Naive B cell (primary cell): ENCODE results near the gene PRRC2A. TPM values are rescaled to one million over a fixed set of nuclear protein-coding genes. Genes with fewer than 3 reads are reported as not detected.
A peak's percentile ranks its signal among the peaks of the same experiment; 100 is the strongest.

Experiments
- ATAC-seq, 2 donors: fragments of 150-1000 bp; cut with Tn5 transposase; 2 replicates each; pipeline ENCODE4 v1.10.0; 2021; ENCODE audit warnings: low read depth in 2 of 2, mild to moderate bottlenecking in 2 of 2, moderate library complexity in 2 of 2
- DNase-seq: peaks from one replicate; pipeline ENCODE4 v3.0.0; 2022
- H3K27ac Mint-ChIP-seq, 6 donors: one replicate each; pipeline ENCODE4 v1.8.0; 2020 to 2022; ENCODE audit warnings: mild to moderate bottlenecking in 6 of 6, mixed read lengths in 6 of 6, moderate library complexity in 5 of 6, inconsistent platforms in 2 of 6
- H3K27me3 Mint-ChIP-seq, 3 donors: one replicate each; pipeline ENCODE4 v1.8.0; 2021 to 2022; ENCODE audit warnings: mixed read lengths in 3 of 3, mild to moderate bottlenecking in 1 of 3
- H3K36me3 Mint-ChIP-seq, 2 donors: one replicate each; pipeline ENCODE4 v1.8.0; 2020 to 2022; ENCODE audit warnings: mixed read lengths in 2 of 2, inconsistent platforms in 1 of 2, mild to moderate bottlenecking in 1 of 2
- H3K4me1 Mint-ChIP-seq, 3 donors: one replicate each; pipeline ENCODE4 v1.8.0; 2020 to 2022; ENCODE audit warnings: mixed read lengths in 3 of 3, inconsistent platforms in 1 of 3, mild to moderate bottlenecking in 1 of 3, moderate library complexity in 1 of 3
- H3K4me3 Mint-ChIP-seq, 8 donors: one replicate each; pipeline ENCODE4 v1.8.0; 2020 to 2022; ENCODE audit warnings: mild to moderate bottlenecking in 8 of 8, mixed read lengths in 8 of 8, moderate library complexity in 8 of 8, inconsistent platforms in 2 of 8
- H3K9me3 Mint-ChIP-seq, 7 donors: one replicate each; pipeline ENCODE4 v1.8.0; 2020 to 2022; ENCODE audit warnings: mixed read lengths in 7 of 7, mild to moderate bottlenecking in 5 of 7, inconsistent platforms in 2 of 7, moderate library complexity in 1 of 7
- polyA plus RNA-seq, 6 donors: library from polyadenylated mRNA; unstranded; fragments of 300-500 nt; fragmentation: Illumina TruSeq; gene quantifications; one replicate each; pipeline ENCODE4 v1.2.3, GENCODE V29; 2021; ENCODE audit warnings: low read depth in 6 of 6

The PRRC2A gene
- polyA plus RNA-seq, 6 donors from 2014 or later = 0.70 to 11.3 (median 6.3) TPM

GRCh38 chr6:31579119-31579505 lies 41.4 kb upstream of the PRRC2A start:
- H3K36me3 Mint-ChIP-seq = peaks cover 6 to 26% of the 10 kb centered on the region in 2 donors
- no peaks in the 10 kb centered on the region for H3K27me3 Mint-ChIP-seq
- H3K4me3 Mint-ChIP-seq = peak overlapping the region; percentile 75 to 100 (median 99)
- DNase-seq = no peak
- H3K27ac Mint-ChIP-seq = peak overlapping the region; percentile 87 to 96 (median 90)
- no peak for ATAC-seq
- H3K9me3 Mint-ChIP-seq = no peaks in the 10 kb centered on the region
- peaks cover 75 to 84% (median 84%) of the 10 kb centered on the region in 3 donors for H3K4me1 Mint-ChIP-seq

- Mint-ChIP-seq H3K4me3 (peak overlapping the region; percentile 94 to 100 (median 99)), H3K27ac (peak overlapping the region; percentile 81 to 99 (median 94))
Measured at GRCh38 chr6:31579546-31580437, 40.7 kb upstream of the PRRC2A start.

DNA sequence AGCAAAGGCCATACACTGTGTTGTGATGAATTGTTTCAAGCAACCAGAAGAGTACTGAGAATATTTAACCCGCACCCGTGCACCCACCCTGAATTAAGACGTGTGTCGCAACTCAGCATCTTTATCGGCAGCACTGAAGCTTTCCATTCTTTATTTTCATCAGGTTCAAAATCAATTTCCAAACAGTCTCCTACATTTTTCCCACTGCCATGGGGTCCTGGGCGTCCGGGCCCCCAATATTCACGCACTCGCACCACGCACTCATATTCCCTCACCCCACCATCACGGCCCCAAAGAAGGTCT lies 40.1 kb upstream of the PRRC2A start:
- Mint-ChIP-seq H3K4me1 (peaks cover 71 to 84% (median 74%) of the 10 kb centered on the region in 3 donors), H3K27me3 (no peaks in the 10 kb centered on the region), H3K36me3 (peaks cover 6 to 26% of the 10 kb centered on the region in 2 donors), H3K27ac (peak overlapping the region; percentile 71 to 99 (median 94)), H3K9me3 (no peaks in the 10 kb centered on the region), H3K4me3 (peak overlapping the region; percentile 94 to 100 (median 99))
- DNase-seq = no peak
- no peak for ATAC-seq

More at GRCh38 chr6:31579546-31580437, 40.7 kb upstream of the PRRC2A start:
- H3K4me1 Mint-ChIP-seq = peaks cover 72 to 84% (median 77%) of the 10 kb centered on the region in 3 donors
- no peak for ATAC-seq
- no peaks in the 10 kb centered on the region for H3K27me3 Mint-ChIP-seq
- peaks cover 6 to 26% of the 10 kb centered on the region in 2 donors for H3K36me3 Mint-ChIP-seq
- no peaks in the 10 kb centered on the region for H3K9me3 Mint-ChIP-seq
- DNase-seq = no peak

DNA sequence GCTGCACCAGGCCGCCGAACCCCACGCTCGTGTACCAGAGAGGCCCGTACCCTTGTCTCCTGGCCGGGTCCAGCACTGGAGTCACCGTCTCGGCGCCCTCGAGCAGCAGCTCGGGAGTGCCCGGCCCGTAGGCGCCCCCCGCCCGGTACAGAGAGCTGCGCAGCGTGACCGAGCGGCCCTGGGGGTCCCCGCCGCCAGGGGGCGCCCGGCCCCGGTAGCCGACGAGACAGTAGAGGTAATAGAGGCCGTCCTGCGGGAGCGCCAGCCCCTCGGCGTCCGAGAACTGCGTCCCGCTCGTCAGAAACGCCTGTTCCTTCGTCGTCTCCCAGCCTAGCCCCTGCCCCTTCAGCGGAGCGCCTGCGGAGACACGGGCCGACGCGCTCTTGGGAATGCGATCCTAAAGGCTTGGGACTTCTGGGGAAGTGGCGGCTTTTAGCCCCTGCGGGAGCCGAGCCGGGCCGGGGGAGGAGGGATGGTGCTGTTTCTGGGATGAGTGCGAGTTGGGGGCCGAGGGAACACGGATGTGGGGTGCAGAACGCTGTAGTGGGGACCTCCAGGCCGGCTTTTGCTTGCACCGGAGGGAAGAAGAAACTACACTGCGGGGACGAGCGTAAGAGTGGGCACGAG lies 39.6 kb upstream of the PRRC2A start:
- no peaks in the 10 kb centered on the region for H3K9me3 Mint-ChIP-seq
- H3K36me3 Mint-ChIP-seq = peaks cover 6 to 26% of the 10 kb centered on the region in 2 donors
- peak overlapping the region; percentile 96 to 99 (median 98) for H3K27ac Mint-ChIP-seq
- H3K27me3 Mint-ChIP-seq = no peaks in the 10 kb centered on the region
- peaks cover 71 to 84% (median 74%) of the 10 kb centered on the region in 3 donors for H3K4me1 Mint-ChIP-seq
- ATAC-seq (peak; percentile 75), DNase-seq (peak; percentile 86)
- peak overlapping the region; percentile 94 to 100 (median 99) for H3K4me3 Mint-ChIP-seq

DNA sequence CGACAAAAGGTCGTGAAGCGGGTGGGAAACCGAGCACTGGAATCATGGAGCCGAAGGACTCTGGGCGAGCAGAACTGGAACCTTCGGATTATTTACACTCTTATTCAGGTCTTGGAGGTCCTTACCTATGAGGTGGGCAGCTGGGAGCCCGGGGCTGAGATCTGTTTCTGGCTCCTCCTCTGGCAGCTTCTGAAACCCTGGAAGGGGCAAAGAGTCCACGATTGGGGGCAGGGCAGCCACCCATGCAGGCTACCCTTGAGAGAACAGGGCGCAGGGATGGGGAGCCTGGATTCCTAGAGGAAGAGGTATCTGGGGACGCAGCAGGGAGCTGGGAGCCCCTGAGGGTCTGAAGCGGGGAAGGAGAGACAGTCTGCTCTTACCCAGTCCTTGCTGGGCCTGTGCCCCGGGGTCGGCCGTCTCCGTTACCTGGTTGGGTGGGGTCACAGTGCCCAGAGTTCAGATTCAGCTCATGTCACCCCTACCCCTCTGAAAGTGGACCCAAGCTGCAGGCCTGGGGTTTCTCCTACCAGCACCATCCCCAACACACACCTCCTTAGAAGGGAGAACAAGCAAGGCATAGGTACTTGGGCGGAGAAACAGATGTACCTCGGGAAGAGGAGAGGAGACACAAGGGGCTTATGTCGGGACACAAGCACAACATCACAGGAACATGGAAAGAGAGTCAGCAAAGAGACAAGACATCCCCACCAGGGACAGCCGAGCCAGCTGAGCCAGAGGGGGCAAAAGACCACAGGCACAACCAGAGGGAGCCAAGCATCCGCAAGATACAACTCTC lies 38.9 kb upstream of the PRRC2A start:
- DNase-seq = no peak
- Mint-ChIP-seq H3K27me3 (no peaks in the 10 kb centered on the region), H3K36me3 (peaks cover 6 to 26% of the 10 kb centered on the region in 2 donors)

GRCh38 chr6:31582230-31582643 lies 38.3 kb upstream of the PRRC2A start, which contains the start of gene LTB:
LTB (minus strand) TSS chr6:31582424; CDS start chr6:31582417, 7 bp downstream.
- Mint-ChIP-seq H3K27ac (peak within 1 kb of the TSS; percentile 96 to 99 (median 98)), H3K36me3 (peaks cover 6 to 26% of the 10 kb centered on the region in 2 donors), H3K27me3 (no peaks in the 10 kb centered on the region), H3K4me1 (peaks cover 71 to 84% (median 74%) of the 10 kb centered on the region in 3 donors), H3K9me3 (no peaks in the 10 kb centered on the region), H3K4me3 (peak within 1 kb of the TSS; percentile 94 to 100 (median 99))
- ATAC-seq (peak; percentile 60), DNase-seq (peak; percentile 79)

More for the DNA sequence above, 38.9 kb upstream of the PRRC2A start:
- no peaks in the 10 kb centered on the region for H3K9me3 Mint-ChIP-seq
- H3K27ac Mint-ChIP-seq = peak overlapping the region; percentile 96 to 99 (median 98)
- H3K4me3 Mint-ChIP-seq = peak overlapping the region; percentile 94 to 100 (median 99)
- ATAC-seq = no peak
- peaks cover 71 to 84% (median 74%) of the 10 kb centered on the region in 3 donors for H3K4me1 Mint-ChIP-seq

GRCh38 chr6:31585491-31585890 lies 35.0 kb upstream of the PRRC2A start:
- Mint-ChIP-seq H3K4me1 (peaks cover 67 to 84% (median 71%) of the 10 kb centered on the region in 3 donors), H3K9me3 (no peaks in the 10 kb centered on the region), H3K4me3 (peak overlapping the region; percentile 68 to 100 (median 90)), H3K27ac (peak overlapping the region; percentile 94 to 99 (median 97)), H3K36me3 (peaks cover 11 to 25% of the 10 kb centered on the region in 2 donors), H3K27me3 (no peaks in the 10 kb centered on the region)
- no peak for ATAC-seq
- peak; percentile 16 for DNase-seq

DNA sequence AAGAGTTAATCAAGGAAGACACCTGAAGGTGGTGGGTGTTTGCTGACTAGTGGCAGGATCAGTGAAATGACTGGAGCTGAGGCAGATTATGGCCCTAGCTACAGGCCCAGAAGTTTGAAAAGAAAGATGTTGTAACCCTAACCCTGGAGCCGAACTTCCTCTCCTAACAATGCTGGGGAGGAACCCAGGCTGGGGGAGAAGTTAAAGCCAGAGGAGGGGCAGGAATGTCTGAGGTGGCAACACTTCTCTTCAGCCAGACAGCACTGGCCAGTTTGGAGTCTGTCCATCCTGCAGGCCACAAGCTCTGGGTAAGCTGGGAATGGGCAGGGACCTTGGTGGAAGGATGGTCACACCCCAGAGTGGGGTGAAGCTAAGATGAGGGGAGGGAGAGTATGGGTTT lies 34.5 kb upstream of the PRRC2A start, which contains the start of gene LST1:
Gene LST1 (plus strand): TSS at position 270 of the 400 bp plus-strand sequence. CDS start 1,023 bp downstream, outside the sequence.
- no peak for ATAC-seq
- no peak for DNase-seq
- H3K36me3 Mint-ChIP-seq = peaks cover 10 to 20% of the 10 kb centered on the region in 2 donors

DNA sequence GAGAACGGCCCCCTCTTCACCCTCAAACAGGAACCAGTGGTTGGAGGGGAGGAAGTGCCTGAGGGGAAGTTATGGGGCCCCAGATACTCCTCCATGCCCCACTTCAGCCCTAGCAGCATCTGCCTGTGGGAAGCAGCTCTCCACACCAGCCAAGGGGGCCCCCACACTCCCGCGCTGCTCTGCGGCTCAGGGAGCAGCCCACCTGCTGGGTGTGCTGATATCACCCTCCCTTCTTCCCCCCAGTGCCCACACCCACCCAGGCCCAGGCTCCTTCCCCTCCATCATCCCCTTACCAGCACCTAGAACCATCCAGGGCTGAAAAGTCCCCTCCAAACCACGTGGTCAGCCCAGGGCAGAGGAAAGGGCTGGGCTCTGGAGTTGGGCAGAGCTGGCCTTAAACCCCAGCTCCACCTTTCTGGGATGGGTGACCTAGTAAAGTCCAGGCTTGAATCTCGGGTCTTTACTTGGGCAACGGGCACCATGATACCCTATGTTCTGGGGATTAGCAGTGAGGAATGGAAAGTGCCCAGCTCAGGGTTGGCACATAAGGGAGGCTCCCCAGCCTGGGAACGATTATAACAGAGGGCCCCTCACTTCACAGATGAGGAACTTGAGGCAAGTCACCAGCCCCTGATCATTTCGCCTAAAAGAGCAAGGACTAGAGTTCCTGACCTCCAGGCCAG lies 33.8 kb upstream of the PRRC2A start:
- Mint-ChIP-seq H3K4me1 (peaks cover 62 to 96% (median 63%) of the 10 kb centered on the region in 3 donors), H3K27ac (peak overlapping the region; percentile 91 to 99 (median 97)), H3K9me3 (no peaks in the 10 kb centered on the region), H3K4me3 (peak overlapping the region; percentile 68 to 100 (median 91)), H3K27me3 (no peaks in the 10 kb centered on the region), H3K36me3 (peaks cover 5 to 13% of the 10 kb centered on the region in 2 donors)
- ATAC-seq (peak; percentile 80 to 81), DNase-seq (peak; percentile 82)

More for the DNA sequence above, 34.5 kb upstream of the PRRC2A start, which contains the start of gene LST1:
- Mint-ChIP-seq H3K9me3 (no peaks in the 10 kb centered on the region), H3K4me3 (peak within 1 kb of the TSS; percentile 68 to 100 (median 91)), H3K27me3 (no peaks in the 10 kb centered on the region), H3K27ac (peak within 1 kb of the TSS; percentile 94 to 99 (median 97)), H3K4me1 (peaks cover 65 to 89% (median 71%) of the 10 kb centered on the region in 3 donors)

DNA sequence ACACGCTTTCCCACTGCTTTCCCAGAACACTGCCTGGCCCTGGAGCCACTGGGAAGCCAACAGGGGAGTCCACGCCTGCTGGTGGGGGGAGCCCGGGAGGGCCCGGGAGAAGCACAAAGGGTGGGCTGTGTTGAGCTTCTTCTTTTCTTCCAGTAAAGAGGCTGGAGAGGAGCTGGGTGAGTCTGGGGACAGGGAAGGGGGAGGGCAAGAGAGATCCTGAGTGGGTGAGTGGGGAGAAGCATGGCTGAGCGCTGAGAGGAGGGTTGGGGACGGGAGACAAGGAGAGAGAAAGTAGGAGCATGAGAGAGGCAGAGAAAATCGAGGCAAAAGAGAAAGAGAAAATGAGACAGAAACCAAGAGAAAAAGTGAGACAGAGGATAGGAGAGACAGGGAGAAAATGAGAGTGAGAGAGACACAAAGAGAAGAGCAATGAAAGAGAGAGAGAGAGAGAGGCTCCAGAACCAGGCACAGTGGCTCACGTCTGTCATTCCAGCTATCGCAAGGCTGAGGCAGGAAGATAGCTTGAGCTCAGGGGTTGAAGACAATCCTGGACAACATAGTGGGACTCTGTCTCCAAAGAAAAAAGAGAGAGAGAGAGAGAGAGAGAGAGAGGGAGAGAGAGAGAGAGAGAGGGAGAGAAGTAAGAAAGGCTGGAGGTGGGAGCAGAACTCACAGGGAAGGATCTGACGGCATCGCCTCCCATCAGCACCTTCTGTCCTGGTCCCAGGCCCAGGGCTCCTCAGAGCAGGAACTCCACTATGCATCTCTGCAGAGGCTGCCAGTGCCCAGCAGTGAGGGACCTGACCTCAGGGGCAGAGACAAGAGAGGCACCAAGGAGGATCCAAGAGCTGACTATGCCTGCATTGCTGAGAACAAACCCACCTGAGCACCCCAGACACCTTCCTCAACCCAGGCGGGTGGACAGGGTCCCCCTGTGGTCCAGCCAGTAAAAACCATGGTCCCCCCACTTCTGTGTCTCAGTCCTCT lies 32.4 kb upstream of the PRRC2A start:
- H3K4me3 Mint-ChIP-seq = peak overlapping the region; percentile 68 to 99 (median 90)
- peak; percentile 33 for DNase-seq
- ATAC-seq = no peak
- no peaks in the 10 kb centered on the region for H3K27me3 Mint-ChIP-seq
- H3K36me3 Mint-ChIP-seq = peaks cover 5 to 8% of the 10 kb centered on the region in 2 donors
- peak overlapping the region; percentile 72 to 97 (median 95) for H3K27ac Mint-ChIP-seq
- peaks cover 62 to 98% (median 66%) of the 10 kb centered on the region in 3 donors for H3K4me1 Mint-ChIP-seq
- H3K9me3 Mint-ChIP-seq = no peaks in the 10 kb centered on the region

DNA sequence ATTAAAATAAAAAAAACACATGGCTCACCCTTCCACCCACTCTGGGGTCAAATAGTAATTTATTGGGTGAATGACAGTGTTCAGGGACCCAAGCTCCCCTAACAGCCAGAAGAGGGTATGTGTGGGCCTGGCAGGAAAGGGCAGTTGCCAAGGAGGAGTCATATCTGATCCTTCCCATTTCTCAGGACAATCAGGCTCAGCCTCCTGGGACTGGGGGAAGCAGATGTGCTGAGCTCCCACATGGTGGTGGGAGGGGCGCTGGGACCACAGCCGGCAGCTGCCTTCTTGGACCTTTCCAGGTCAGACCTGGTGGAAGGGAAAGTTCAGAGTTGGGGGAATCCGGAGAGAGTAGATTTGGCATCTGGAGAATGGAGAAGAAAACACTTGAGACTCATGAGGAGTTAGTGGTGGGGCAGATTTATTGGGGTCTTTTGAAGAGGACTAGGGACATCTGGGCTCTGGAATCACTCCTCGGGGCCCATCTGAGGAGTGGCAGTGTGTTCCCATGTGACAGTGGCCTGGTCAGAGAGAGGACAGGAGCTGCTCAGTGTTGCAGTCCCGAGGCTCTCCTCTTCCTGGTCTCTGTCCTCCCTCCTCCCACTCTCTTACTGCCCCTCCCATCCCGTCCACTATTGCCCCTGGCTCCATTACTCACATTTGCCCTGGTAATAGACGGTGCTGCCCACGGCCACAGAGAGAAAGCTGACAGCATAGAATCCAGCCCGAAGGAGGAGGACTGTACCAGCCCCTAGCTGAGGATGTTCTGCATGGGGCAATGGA lies 31.5 kb upstream of the PRRC2A start:
- Mint-ChIP-seq H3K27ac (peak overlapping the region in 4 of 6 donors; percentile 57 to 96 (median 85)), H3K4me1 (peaks cover 63 to 98% (median 73%) of the 10 kb centered on the region in 3 donors), H3K9me3 (no peaks in the 10 kb centered on the region), H3K27me3 (no peaks in the 10 kb centered on the region), H3K4me3 (peak overlapping the region in 7 of 8 donors; percentile 7 to 81 (median 68)), H3K36me3 (peaks cover 5 to 8% of the 10 kb centered on the region in 2 donors)
- no peak for ATAC-seq
- no peak for DNase-seq
